Loucy (cell line): ENCODE results near the gene RIN3.

Source experiments
- H2AFZ ChIP-seq: fragments of 200-600 bp; sonication (generic); 2 replicates; pipeline ENCODE4 v1.6.0; 2016; ENCODE audit warnings: antibody characterized with exemption, mild to moderate bottlenecking, low read length, moderate library complexity
- H3F3A ChIP-seq: fragments of 200-600 bp; 2 replicates; pipeline ENCODE4 v1.6.0; 2016; ENCODE audit warnings: antibody characterized with exemption, low read depth, mild to moderate bottlenecking
- H3K27me3 ChIP-seq: fragments of 200-600 bp; sonication (generic); 2 replicates; pipeline ENCODE4 v1.6.1; 2014; ENCODE audit warnings: low read length, mild to moderate bottlenecking; ENCODE audit not compliant: insufficient read depth, poor library complexity, severe bottlenecking
- H3K36me3 ChIP-seq: fragments of 200-600 bp; sonication (generic); 2 replicates; pipeline ENCODE4 v1.6.1; 2016; ENCODE audit warnings: low read length; ENCODE audit not compliant: insufficient read depth
- H3K4me1 ChIP-seq: fragments of 200-600 bp; sonication (generic); 2 replicates; pipeline ENCODE4 v1.5.1; 2014; ENCODE audit warnings: low read length, mild to moderate bottlenecking; ENCODE audit not compliant: insufficient read depth, poor library complexity, severe bottlenecking
- H3K4me2 ChIP-seq: fragments of 200-600 bp; sonication (generic); 2 replicates; pipeline ENCODE4 v1.6.0; 2014; ENCODE audit warnings: antibody characterized with exemption, low read length, low read depth, mild to moderate bottlenecking; ENCODE audit not compliant: poor library complexity, severe bottlenecking
- H3K4me3 ChIP-seq: fragments of 200-600 bp; sonication (generic); 2 replicates; pipeline ENCODE4 v1.5.1; 2014; ENCODE audit warnings: low read length, mild to moderate bottlenecking, mixed read lengths; ENCODE audit not compliant: poor library complexity, severe bottlenecking
- H3K79me2 ChIP-seq: fragments of 200-600 bp; sonication (generic); 2 replicates; pipeline ENCODE4 v1.6.1; 2014; ENCODE audit warnings: low read length; ENCODE audit not compliant: insufficient read depth
- H3K9ac ChIP-seq: fragments of 200-600 bp; sonication (generic); 2 replicates; pipeline ENCODE4 v1.6.0; 2014; ENCODE audit warnings: mild to moderate bottlenecking, low read depth, low read length, moderate library complexity; ENCODE audit not compliant: poor library complexity, severe bottlenecking
- H3K9me2 ChIP-seq: fragments of 200-600 bp; sonication (generic); replicated peaks from 2 replicates; pipeline ENCODE4 v1.6.1; 2016; ENCODE audit warnings: low read depth, low read length, mixed read lengths
- H3K9me3 ChIP-seq: fragments of 200-600 bp; sonication (generic); 2 replicates; pipeline ENCODE4 v1.6.1; 2014; ENCODE audit warnings: mild to moderate bottlenecking, antibody characterized with exemption, low read length, low read depth; ENCODE audit not compliant: insufficient read depth
- H4K20me1 ChIP-seq: fragments of 200-600 bp; sonication (generic); 2 replicates; pipeline ENCODE4 v1.6.0; 2014; ENCODE audit warnings: antibody characterized with exemption, low read length, mild to moderate bottlenecking; ENCODE audit not compliant: insufficient read depth, poor library complexity, severe bottlenecking
- EZH2phosphoT487 ChIP-seq: fragments of 200-600 bp; IDR thresholded peaks from 2 replicates; pipeline ENCODE4 v1.6.1; 2018; ENCODE audit warnings: antibody characterized with exemption, mild to moderate bottlenecking, moderate library complexity, borderline replicate concordance
- TF ChIP-seq, protein P1 (sequence below): fragments of 200-600 bp; sonication (generic); conservative IDR thresholded peaks from 2 replicates; pipeline ENCODE4 v1.5.1; 2014; ENCODE audit warnings: mild to moderate bottlenecking, antibody characterized with exemption, low read length

RIN3 gene

DNA sequence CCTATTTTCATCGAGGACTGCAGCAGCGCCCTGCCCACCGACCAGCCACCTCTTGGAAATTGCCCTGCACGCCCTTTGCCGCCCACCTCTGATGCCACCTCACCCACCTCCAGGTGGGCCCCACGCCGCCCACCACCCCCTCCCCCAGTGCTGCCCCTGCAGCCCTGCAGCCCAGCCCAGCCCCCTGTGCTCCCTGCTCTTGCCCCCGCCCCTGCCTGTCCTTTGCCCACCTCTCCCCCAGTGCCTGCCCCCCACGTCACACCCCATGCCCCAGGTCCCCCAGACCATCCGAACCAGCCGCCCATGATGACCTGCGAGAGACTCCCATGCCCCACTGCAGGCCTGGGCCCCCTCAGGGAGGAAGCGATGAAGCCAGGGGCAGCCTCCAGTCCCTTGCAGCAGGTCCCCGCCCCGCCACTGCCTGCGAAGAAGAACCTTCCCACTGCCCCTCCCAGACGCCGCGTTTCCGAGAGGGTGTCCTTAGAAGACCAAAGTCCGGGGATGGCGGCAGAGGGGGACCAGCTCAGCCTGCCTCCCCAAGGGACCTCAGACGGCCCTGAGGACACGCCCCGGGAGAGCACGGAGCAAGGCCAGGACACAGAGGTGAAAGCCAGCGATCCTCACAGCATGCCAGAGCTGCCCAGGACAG lies 138.3 kb downstream of the RIN3 start:
- no peak overlapping the region for H3K4me3 ChIP-seq
- H3K9me2 ChIP-seq: no peaks in the 10 kb centered on the region
- TF ChIP-seq EZH2phosphoT487: no peak
- TF ChIP-seq, protein P1, sequence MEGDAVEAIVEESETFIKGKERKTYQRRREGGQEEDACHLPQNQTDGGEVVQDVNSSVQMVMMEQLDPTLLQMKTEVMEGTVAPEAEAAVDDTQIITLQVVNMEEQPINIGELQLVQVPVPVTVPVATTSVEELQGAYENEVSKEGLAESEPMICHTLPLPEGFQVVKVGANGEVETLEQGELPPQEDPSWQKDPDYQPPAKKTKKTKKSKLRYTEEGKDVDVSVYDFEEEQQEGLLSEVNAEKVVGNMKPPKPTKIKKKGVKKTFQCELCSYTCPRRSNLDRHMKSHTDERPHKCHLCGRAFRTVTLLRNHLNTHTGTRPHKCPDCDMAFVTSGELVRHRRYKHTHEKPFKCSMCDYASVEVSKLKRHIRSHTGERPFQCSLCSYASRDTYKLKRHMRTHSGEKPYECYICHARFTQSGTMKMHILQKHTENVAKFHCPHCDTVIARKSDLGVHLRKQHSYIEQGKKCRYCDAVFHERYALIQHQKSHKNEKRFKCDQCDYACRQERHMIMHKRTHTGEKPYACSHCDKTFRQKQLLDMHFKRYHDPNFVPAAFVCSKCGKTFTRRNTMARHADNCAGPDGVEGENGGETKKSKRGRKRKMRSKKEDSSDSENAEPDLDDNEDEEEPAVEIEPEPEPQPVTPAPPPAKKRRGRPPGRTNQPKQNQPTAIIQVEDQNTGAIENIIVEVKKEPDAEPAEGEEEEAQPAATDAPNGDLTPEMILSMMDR: no peak
- H3K9ac ChIP-seq: no peak overlapping the region
- no peaks in the 10 kb centered on the region for H3F3A ChIP-seq
- H3K4me2 ChIP-seq: no peak overlapping the region
- H2AFZ ChIP-seq: no peak overlapping the region
- H3K4me1 ChIP-seq: peaks cover 3% of the 10 kb centered on the region
- no peaks in the 10 kb centered on the region for H4K20me1 ChIP-seq
- peaks cover 63% of the 10 kb centered on the region; the same call in 1 of the 2 replicates for H3K36me3 ChIP-seq
- H3K9me3 ChIP-seq: no peaks in the 10 kb centered on the region
- no peaks in the 10 kb centered on the region for H3K27me3 ChIP-seq
- no peaks in the 10 kb centered on the region for H3K79me2 ChIP-seq

DNA sequence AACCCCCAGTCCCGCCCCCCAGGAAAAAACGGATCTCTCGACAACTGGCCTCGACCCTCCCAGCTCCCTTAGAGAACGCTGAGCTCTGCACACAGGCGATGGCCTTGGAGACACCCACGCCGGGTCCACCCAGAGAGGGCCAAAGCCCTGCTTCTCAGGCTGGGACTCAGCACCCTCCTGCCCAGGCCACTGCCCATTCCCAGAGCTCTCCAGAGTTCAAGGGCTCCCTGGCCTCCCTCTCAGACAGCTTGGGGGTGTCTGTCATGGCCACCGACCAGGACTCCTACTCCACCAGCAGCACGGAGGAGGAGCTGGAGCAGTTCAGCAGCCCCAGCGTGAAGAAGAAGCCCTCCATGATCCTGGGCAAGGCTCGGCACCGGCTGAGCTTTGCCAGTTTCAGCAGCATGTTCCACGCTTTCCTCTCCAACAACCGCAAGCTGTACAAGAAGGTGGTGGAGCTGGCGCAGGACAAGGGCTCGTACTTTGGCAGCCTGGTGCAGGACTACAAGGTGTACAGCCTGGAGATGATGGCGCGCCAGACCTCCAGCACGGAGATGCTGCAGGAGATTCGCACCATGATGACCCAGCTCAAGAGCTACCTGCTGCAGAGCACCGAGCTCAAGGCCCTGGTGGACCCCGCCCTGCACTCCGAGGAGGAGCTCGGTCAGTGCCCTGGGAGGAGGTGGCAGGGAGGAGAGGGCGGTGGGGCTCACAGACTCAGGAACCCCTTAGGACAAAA lies 139.0 kb downstream of the RIN3 start:
- Histone ChIP-seq H3K79me2 (no peaks in the 10 kb centered on the region), H3K27me3 (no peaks in the 10 kb centered on the region), H4K20me1 (no peaks in the 10 kb centered on the region), H3K4me2 (no peak overlapping the region), H3K9me3 (no peaks in the 10 kb centered on the region), H3K4me1 (no peaks in the 10 kb centered on the region), H3K4me3 (no peak overlapping the region), H3F3A (no peaks in the 10 kb centered on the region), H3K9me2 (no peaks in the 10 kb centered on the region), H3K9ac (no peak overlapping the region), H3K36me3 (peaks cover 62% of the 10 kb centered on the region; the same call in 1 of the 2 replicates), H2AFZ (no peak overlapping the region)
- TF ChIP-seq, protein P1: no peak
- TF ChIP-seq EZH2phosphoT487: no peak

DNA sequence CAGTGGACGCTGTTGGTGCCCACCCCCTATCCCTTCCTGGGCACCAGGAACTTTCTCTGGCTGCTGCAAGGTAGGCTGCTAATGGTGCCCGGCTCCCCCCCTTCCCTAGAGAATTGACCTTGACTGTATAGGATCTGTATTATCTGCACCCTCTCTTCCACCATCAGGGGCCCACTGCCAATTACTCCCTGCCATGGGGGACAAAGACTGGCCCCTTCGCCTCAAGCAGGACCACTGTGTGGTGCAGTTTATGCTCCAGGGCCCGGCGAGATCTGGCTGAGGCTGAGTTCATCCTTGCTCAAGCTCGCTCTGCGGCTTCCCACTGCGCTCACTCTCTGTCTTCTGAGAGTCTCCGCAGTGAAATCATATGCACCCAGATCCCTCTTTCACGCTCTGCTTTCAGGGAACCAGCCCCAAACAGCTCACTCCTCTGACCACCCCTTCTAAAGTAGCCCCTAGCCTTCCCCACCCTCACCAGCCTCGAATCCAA lies 139.6 kb downstream of the RIN3 start:
- Histone ChIP-seq H4K20me1 (no peaks in the 10 kb centered on the region), H3K36me3 (peaks cover 62% of the 10 kb centered on the region; the same call in 1 of the 2 replicates), H3K4me1 (no peaks in the 10 kb centered on the region), H3K4me3 (no peak overlapping the region), H3K9ac (no peak overlapping the region), H3K9me2 (no peaks in the 10 kb centered on the region), H3K9me3 (no peaks in the 10 kb centered on the region), H3F3A (no peaks in the 10 kb centered on the region), H3K27me3 (no peaks in the 10 kb centered on the region), H2AFZ (no peak overlapping the region), H3K79me2 (no peaks in the 10 kb centered on the region), H3K4me2 (no peak overlapping the region)
- no peak for TF ChIP-seq EZH2phosphoT487
- TF ChIP-seq, protein P1: no peak
